WTC11 (cell line): Measurements from ENCODE around the gene YAP1. TPM values are rescaled to one million over a fixed set of nuclear protein-coding genes. Genes with fewer than 3 reads are reported as not detected.

Source experiments
- ATAC-seq: fragments of 200-7000 bp; cut with Tn5 transposase; 2 replicates; pipeline ENCODE4 v1.10.0; 2021; ENCODE audit warnings: mild to moderate bottlenecking, moderate library complexity
- CTCF ChIA-PET: fragments of 300-600 bp; sonication (Branson Sonifier 250); formaldehyde crosslinking; loops from one replicate; lab custom pipeline; 2021; ENCODE audit warnings: antibody characterized with exemption; lab: Charles Lee
- POLR2A ChIA-PET: fragments of 350-600 bp; sonication (Branson Sonifier 250); formaldehyde crosslinking; loops from one replicate; lab custom pipeline; 2021; ENCODE audit warnings: antibody characterized with exemption; lab: Charles Lee
- DNase-seq: peaks from one replicate; pipeline ENCODE4 v3.0.0; 2021; ENCODE audit warnings: low spot score
- H3K27ac Mint-ChIP-seq: 2 replicates; pipeline ENCODE4 v1.8.0; 2021; ENCODE audit warnings: mixed read lengths
- H3K27me3 Mint-ChIP-seq: 2 replicates; pipeline ENCODE4 v1.8.0; 2021; ENCODE audit warnings: low read depth, mild to moderate bottlenecking, moderate library complexity, mixed read lengths
- H3K36me3 Mint-ChIP-seq: 2 replicates; pipeline ENCODE4 v1.8.0; 2021; ENCODE audit warnings: mixed read lengths
- H3K4me1 Mint-ChIP-seq: 2 replicates; pipeline ENCODE4 v1.8.0; 2022; ENCODE audit warnings: mixed read lengths
- H3K4me3 Mint-ChIP-seq: 2 replicates; pipeline ENCODE4 v1.8.0; 2021; ENCODE audit warnings: mild to moderate bottlenecking, moderate library complexity, mixed read lengths
- H3K9me3 Mint-ChIP-seq: 2 replicates; pipeline ENCODE4 v1.8.0; 2021; ENCODE audit warnings: mixed read lengths
- CREB1 ChIP-seq: sonication (generic); formaldehyde crosslinking; IDR thresholded peaks from 2 replicates; pipeline ENCODE4 v1.8.0; 2023; ENCODE audit warnings: mild to moderate bottlenecking, missing genetic modification reagents
- EMX1 ChIP-seq: fragments of 250-450 bp; sonication (Bioruptor Pico); IDR thresholded peaks from 2 replicates; pipeline ENCODE4 v1.8.0; 2021; ENCODE audit warnings: mild to moderate bottlenecking
- ETV6 ChIP-seq: sonication (generic); formaldehyde crosslinking; IDR thresholded peaks from 2 replicates; pipeline ENCODE4 v1.8.1; 2022; ENCODE audit warnings: mild to moderate bottlenecking, missing genetic modification reagents
- GTF2I ChIP-seq: fragments of 250-450 bp; sonication (Bioruptor Pico); conservative IDR thresholded peaks from 2 replicates; pipeline ENCODE4 v1.4.0; 2021; ENCODE audit warnings: mild to moderate bottlenecking
- IRF2 ChIP-seq: sonication (generic); formaldehyde crosslinking; IDR thresholded peaks from 2 replicates; pipeline ENCODE4 v1.8.0; 2022; ENCODE audit warnings: low read depth, missing genetic modification reagents, borderline replicate concordance
- NFATC4 ChIP-seq: fragments of 250-450 bp; sonication (Bioruptor Pico); IDR thresholded peaks from 2 replicates; pipeline ENCODE4 v1.9.0; 2021; ENCODE audit warnings: mild to moderate bottlenecking
- OVOL2 ChIP-seq: fragments of 250-450 bp; sonication (Bioruptor Pico); IDR thresholded peaks from 2 replicates; pipeline ENCODE4 v1.9.0; 2021; ENCODE audit warnings: mild to moderate bottlenecking, borderline replicate concordance
- RORB ChIP-seq: fragments of 250-450 bp; sonication (Bioruptor Pico); IDR thresholded peaks from 2 replicates; pipeline ENCODE4 v1.9.0; 2021; ENCODE audit warnings: mild to moderate bottlenecking
- TEAD4 ChIP-seq: sonication (generic); formaldehyde crosslinking; IDR thresholded peaks from 2 replicates; pipeline ENCODE4 v1.8.0; 2022; ENCODE audit warnings: mild to moderate bottlenecking, missing genetic modification reagents
- ZBTB21 ChIP-seq: sonication (generic); formaldehyde crosslinking; IDR thresholded peaks from 2 replicates; pipeline ENCODE4 v1.8.1; 2023; ENCODE audit warnings: mild to moderate bottlenecking, missing genetic modification reagents, borderline replicate concordance
- ZNF121 ChIP-seq: sonication (generic); formaldehyde crosslinking; IDR thresholded peaks from 2 replicates; pipeline ENCODE4 v1.8.0; 2023; ENCODE audit warnings: missing genetic modification reagents
- ZNF263 ChIP-seq: sonication (generic); formaldehyde crosslinking; IDR thresholded peaks from 2 replicates; pipeline ENCODE4 v1.8.1; 2022; ENCODE audit warnings: low read depth, mild to moderate bottlenecking, moderate library complexity, missing genetic modification reagents
- ZNF416 ChIP-seq: fragments of 250-450 bp; sonication (Bioruptor Pico); IDR thresholded peaks from 2 replicates; pipeline ENCODE4 v1.9.0; 2021; ENCODE audit warnings: mild to moderate bottlenecking, inconsistent platforms
- ZNF671 ChIP-seq: fragments of 250-450 bp; sonication (Bioruptor Pico); IDR thresholded peaks from 2 replicates; pipeline ENCODE4 v1.8.0; 2021; ENCODE audit warnings: mild to moderate bottlenecking
- total RNA-seq: library from RNA; stranded (reverse); gene quantifications from 3 replicates; pipeline ENCODE4 v1.2.3, GENCODE V29; 2021
- TF ChIP-seq, protein P1 (sequence below): sonication (generic); formaldehyde crosslinking; conservative IDR thresholded peaks from 2 replicates; pipeline ENCODE4 v1.8.1; 2023; ENCODE audit warnings: mild to moderate bottlenecking, low read depth, missing genetic modification reagents, moderate library complexity
- TF ChIP-seq, protein P2 (sequence below): sonication (generic); formaldehyde crosslinking; IDR thresholded peaks from 2 replicates; pipeline ENCODE4 v1.8.1; 2022; ENCODE audit warnings: mild to moderate bottlenecking, missing genetic modification reagents, moderate library complexity, borderline replicate concordance
- TF ChIP-seq, protein P3 (sequence below): sonication (generic); formaldehyde crosslinking; IDR thresholded peaks from 2 replicates; pipeline ENCODE4 v1.8.0; 2022; ENCODE audit warnings: missing genetic modification reagents
- TF ChIP-seq, protein P4 (sequence below): sonication (generic); formaldehyde crosslinking; IDR thresholded peaks from 2 replicates; pipeline ENCODE4 v1.8.1; 2023; ENCODE audit warnings: mild to moderate bottlenecking, moderate library complexity, missing genetic modification reagents
- TF ChIP-seq, protein P5 (sequence below): fragments of 200-600 bp; IDR thresholded peaks from 2 replicates; pipeline ENCODE4 v1.8.0; 2022; ENCODE audit warnings: antibody characterized with exemption

The YAP1 gene
- total RNA-seq, 1 experiment from 2014 or later = 88.7 TPM

DNA sequence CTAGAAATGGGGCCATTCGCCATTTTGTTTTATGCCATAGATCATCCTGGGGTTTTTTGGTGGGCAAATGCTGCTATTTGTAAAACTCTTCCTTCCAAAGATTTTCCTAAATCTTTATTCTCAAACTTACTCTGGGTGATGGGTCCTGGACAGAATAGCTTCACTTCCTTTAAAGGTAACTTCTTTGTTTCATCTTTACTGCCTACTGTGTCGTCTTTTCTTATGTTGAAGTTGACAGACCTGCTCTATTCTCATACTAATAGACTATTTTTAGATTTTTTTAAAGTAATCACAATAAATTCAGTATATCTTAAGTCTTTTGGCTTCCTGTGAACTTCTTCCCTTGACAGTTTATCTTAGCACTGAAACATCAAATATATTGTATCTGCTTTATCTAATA, 98.6 kb downstream of the YAP1 start (continued):
- TF ChIP-seq, protein P1, sequence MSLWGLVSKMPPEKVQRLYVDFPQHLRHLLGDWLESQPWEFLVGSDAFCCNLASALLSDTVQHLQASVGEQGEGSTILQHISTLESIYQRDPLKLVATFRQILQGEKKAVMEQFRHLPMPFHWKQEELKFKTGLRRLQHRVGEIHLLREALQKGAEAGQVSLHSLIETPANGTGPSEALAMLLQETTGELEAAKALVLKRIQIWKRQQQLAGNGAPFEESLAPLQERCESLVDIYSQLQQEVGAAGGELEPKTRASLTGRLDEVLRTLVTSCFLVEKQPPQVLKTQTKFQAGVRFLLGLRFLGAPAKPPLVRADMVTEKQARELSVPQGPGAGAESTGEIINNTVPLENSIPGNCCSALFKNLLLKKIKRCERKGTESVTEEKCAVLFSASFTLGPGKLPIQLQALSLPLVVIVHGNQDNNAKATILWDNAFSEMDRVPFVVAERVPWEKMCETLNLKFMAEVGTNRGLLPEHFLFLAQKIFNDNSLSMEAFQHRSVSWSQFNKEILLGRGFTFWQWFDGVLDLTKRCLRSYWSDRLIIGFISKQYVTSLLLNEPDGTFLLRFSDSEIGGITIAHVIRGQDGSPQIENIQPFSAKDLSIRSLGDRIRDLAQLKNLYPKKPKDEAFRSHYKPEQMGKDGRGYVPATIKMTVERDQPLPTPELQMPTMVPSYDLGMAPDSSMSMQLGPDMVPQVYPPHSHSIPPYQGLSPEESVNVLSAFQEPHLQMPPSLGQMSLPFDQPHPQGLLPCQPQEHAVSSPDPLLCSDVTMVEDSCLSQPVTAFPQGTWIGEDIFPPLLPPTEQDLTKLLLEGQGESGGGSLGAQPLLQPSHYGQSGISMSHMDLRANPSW = no peak
- TF ChIP-seq, protein P2, sequence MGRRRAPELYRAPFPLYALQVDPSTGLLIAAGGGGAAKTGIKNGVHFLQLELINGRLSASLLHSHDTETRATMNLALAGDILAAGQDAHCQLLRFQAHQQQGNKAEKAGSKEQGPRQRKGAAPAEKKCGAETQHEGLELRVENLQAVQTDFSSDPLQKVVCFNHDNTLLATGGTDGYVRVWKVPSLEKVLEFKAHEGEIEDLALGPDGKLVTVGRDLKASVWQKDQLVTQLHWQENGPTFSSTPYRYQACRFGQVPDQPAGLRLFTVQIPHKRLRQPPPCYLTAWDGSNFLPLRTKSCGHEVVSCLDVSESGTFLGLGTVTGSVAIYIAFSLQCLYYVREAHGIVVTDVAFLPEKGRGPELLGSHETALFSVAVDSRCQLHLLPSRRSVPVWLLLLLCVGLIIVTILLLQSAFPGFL (CRISPR knock-in tag) = no peak
- TF ChIP-seq ZNF416 (no peak), RORB (no peak), CREB1 (CRISPR knock-in tag) (no peak), ZBTB21 (no peak), ETV6 (CRISPR knock-in tag) (no peak), ZNF671 (CRISPR knock-in tag) (no peak), OVOL2 (no peak), GTF2I (CRISPR knock-in tag) (no peak)
- TF ChIP-seq, protein P3, sequence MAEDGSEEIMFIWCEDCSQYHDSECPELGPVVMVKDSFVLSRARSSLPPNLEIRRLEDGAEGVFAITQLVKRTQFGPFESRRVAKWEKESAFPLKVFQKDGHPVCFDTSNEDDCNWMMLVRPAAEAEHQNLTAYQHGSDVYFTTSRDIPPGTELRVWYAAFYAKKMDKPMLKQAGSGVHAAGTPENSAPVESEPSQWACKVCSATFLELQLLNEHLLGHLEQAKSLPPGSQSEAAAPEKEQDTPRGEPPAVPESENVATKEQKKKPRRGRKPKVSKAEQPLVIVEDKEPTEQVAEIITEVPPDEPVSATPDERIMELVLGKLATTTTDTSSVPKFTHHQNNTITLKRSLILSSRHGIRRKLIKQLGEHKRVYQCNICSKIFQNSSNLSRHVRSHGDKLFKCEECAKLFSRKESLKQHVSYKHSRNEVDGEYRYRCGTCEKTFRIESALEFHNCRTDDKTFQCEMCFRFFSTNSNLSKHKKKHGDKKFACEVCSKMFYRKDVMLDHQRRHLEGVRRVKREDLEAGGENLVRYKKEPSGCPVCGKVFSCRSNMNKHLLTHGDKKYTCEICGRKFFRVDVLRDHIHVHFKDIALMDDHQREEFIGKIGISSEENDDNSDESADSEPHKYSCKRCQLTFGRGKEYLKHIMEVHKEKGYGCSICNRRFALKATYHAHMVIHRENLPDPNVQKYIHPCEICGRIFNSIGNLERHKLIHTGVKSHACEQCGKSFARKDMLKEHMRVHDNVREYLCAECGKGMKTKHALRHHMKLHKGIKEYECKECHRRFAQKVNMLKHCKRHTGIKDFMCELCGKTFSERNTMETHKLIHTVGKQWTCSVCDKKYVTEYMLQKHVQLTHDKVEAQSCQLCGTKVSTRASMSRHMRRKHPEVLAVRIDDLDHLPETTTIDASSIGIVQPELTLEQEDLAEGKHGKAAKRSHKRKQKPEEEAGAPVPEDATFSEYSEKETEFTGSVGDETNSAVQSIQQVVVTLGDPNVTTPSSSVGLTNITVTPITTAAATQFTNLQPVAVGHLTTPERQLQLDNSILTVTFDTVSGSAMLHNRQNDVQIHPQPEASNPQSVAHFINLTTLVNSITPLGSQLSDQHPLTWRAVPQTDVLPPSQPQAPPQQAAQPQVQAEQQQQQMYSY (CRISPR knock-in tag) = no peak

DNA sequence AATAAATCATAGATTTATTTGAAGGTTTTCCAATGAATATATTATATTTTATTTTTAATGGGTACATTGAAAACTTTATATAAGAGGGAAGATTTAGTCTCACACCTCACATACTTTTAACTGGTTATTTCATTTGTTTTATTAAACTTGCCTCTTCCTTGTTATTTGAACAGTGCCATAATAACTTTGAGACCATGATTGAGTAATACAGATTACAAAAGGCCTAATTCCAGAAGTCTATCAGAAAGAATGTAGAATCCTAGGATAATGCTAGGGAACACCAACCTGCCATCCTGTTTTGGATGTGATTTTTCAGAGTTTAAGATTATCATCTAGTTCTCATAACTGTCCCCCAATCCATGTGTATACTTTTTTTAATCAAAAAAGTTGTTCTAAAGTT, 104.4 kb downstream of the YAP1 start:
- H3K9me3 Mint-ChIP-seq = peaks cover 8% of the 10 kb centered on the region

More for the DNA sequence above, 104.4 kb downstream of the YAP1 start:
- ATAC-seq = no peak
- DNase-seq = no peak
- Mint-ChIP-seq H3K4me1 (peaks cover 19% of the 10 kb centered on the region), H3K27me3 (no peaks in the 10 kb centered on the region), H3K27ac (no peak overlapping the region; the same call in 1 of the 2 replicates), H3K4me3 (no peak overlapping the region), H3K36me3 (peaks cover 44% of the 10 kb centered on the region)
- CTCF ChIA-PET = no interaction called here
- POLR2A ChIA-PET = no interaction called here
- no peak for TF ChIP-seq IRF2 (CRISPR knock-in tag)
- TF ChIP-seq, protein P4, sequence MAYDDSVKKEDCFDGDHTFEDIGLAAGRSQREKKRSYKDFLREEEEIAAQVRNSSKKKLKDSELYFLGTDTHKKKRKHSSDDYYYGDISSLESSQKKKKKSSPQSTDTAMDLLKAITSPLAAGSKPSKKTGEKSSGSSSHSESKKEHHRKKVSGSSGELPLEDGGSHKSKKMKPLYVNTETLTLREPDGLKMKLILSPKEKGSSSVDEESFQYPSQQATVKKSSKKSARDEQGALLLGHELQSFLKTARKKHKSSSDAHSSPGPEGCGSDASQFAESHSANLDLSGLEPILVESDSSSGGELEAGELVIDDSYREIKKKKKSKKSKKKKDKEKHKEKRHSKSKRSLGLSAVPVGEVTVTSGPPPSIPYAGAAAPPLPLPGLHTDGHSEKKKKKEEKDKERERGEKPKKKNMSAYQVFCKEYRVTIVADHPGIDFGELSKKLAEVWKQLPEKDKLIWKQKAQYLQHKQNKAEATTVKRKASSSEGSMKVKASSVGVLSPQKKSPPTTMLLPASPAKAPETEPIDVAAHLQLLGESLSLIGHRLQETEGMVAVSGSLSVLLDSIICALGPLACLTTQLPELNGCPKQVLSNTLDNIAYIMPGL = no peak
- TF ChIP-seq ETV6 (CRISPR knock-in tag) = no peak
- TF ChIP-seq TEAD4 (CRISPR knock-in tag) = no peak
- no peak for TF ChIP-seq ZNF263 (CRISPR knock-in tag)
- no peak for TF ChIP-seq EMX1 (CRISPR knock-in tag)
- TF ChIP-seq, protein P5, sequence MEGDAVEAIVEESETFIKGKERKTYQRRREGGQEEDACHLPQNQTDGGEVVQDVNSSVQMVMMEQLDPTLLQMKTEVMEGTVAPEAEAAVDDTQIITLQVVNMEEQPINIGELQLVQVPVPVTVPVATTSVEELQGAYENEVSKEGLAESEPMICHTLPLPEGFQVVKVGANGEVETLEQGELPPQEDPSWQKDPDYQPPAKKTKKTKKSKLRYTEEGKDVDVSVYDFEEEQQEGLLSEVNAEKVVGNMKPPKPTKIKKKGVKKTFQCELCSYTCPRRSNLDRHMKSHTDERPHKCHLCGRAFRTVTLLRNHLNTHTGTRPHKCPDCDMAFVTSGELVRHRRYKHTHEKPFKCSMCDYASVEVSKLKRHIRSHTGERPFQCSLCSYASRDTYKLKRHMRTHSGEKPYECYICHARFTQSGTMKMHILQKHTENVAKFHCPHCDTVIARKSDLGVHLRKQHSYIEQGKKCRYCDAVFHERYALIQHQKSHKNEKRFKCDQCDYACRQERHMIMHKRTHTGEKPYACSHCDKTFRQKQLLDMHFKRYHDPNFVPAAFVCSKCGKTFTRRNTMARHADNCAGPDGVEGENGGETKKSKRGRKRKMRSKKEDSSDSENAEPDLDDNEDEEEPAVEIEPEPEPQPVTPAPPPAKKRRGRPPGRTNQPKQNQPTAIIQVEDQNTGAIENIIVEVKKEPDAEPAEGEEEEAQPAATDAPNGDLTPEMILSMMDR = no peak
- no peak for TF ChIP-seq NFATC4
- no peak for TF ChIP-seq ZNF121 (CRISPR knock-in tag)
